OCI-LY3 (cell line): Measurements from ENCODE around the gene AKAP12.

Experiments used
- H2AFZ ChIP-seq: fragments of 200-600, 300-600 bp; shearing (Covaris generic); 2 replicates; pipeline ENCODE4 v1.6.0; 2014; ENCODE audit warnings: antibody characterized with exemption, low read depth, low read length
- H3K27ac ChIP-seq: fragments of 200-600, 300-600 bp; sonication (generic); 2 replicates; pipeline ENCODE4 v1.5.1; 2014; ENCODE audit warnings: mild to moderate bottlenecking, low read length, moderate library complexity, mixed read lengths
- H3K27me3 ChIP-seq: fragments of 200-600, 300-600 bp; sonication (generic); 2 replicates; pipeline ENCODE4 v1.6.1; 2014; ENCODE audit warnings: low read depth, low read length, mixed read lengths
- H3K36me3 ChIP-seq: fragments of 200-600, 300-600 bp; sonication (generic); replicated peaks from 2 replicates; pipeline ENCODE3; 2014; ENCODE audit warnings: low read depth, low read length, mixed read lengths
- H3K4me1 ChIP-seq: fragments of 300-600, 200-600 bp; sonication (generic); 2 replicates; pipeline ENCODE4 v1.6.1; 2014; ENCODE audit warnings: low read length, mixed read lengths
- H3K4me2 ChIP-seq: fragments of 200-600, 300-600 bp; sonication (generic); 2 replicates; pipeline ENCODE4 v1.6.1; 2014; ENCODE audit warnings: low read length, mixed read lengths
- H3K4me3 ChIP-seq: fragments of 300-600, 200-600 bp; sonication (generic); 2 replicates; pipeline ENCODE4 v1.5.1; 2014; ENCODE audit warnings: antibody characterized with exemption, mild to moderate bottlenecking, low read length, moderate library complexity
- H3K79me2 ChIP-seq: fragments of 300-600, 200-600 bp; shearing (Covaris generic); 2 replicates; pipeline ENCODE4 v1.6.1; 2014; ENCODE audit warnings: mild to moderate bottlenecking, low read length, mixed read lengths
- H3K9ac ChIP-seq: fragments of 300-600, 200-600 bp; shearing (Covaris generic); 2 replicates; pipeline ENCODE4 v1.6.0; 2014; ENCODE audit warnings: mild to moderate bottlenecking, low read length, moderate library complexity
- H3K9me3 ChIP-seq: fragments of 200-600, 300-600 bp; shearing (Covaris generic); 2 replicates; pipeline ENCODE4 v1.6.1; 2014; ENCODE audit warnings: low read length, mixed read lengths; ENCODE audit not compliant: insufficient read depth
- H4K20me1 ChIP-seq: fragments of 200-600, 300-600 bp; sonication (generic); 2 replicates; pipeline ENCODE4 v1.6.1; 2016; ENCODE audit warnings: low read length, mixed read lengths; ENCODE audit not compliant: insufficient read depth
- EZH2phosphoT487 ChIP-seq: fragments of 200-600 bp; shearing (Covaris generic); IDR thresholded peaks from 2 replicates; pipeline ENCODE4 v1.6.1; 2018; ENCODE audit warnings: antibody characterized with exemption, mixed run types, low read depth
- TF ChIP-seq, protein P1 (sequence below): fragments of 200-600, 300-600 bp; sonication (generic); IDR thresholded peaks from 2 replicates; pipeline ENCODE4 v1.5.1; 2014; ENCODE audit warnings: antibody characterized with exemption, low read length, low read depth

Gene AKAP12

GRCh38 chr6:151324488-151324825, 84.7 kb downstream of the AKAP12 start:
- Histone ChIP-seq H3K4me2 (no peak overlapping the region), H3K4me3 (no peak overlapping the region), H3K79me2 (no peaks in the 10 kb centered on the region), H3K9me3 (no peaks in the 10 kb centered on the region), H2AFZ (no peak overlapping the region), H3K27me3 (no peaks in the 10 kb centered on the region), H4K20me1 (no peaks in the 10 kb centered on the region), H3K9ac (no peak overlapping the region), H3K36me3 (no peaks in the 10 kb centered on the region), H3K27ac (no peak overlapping the region), H3K4me1 (peaks cover 4% of the 10 kb centered on the region)
- TF ChIP-seq, protein P1, sequence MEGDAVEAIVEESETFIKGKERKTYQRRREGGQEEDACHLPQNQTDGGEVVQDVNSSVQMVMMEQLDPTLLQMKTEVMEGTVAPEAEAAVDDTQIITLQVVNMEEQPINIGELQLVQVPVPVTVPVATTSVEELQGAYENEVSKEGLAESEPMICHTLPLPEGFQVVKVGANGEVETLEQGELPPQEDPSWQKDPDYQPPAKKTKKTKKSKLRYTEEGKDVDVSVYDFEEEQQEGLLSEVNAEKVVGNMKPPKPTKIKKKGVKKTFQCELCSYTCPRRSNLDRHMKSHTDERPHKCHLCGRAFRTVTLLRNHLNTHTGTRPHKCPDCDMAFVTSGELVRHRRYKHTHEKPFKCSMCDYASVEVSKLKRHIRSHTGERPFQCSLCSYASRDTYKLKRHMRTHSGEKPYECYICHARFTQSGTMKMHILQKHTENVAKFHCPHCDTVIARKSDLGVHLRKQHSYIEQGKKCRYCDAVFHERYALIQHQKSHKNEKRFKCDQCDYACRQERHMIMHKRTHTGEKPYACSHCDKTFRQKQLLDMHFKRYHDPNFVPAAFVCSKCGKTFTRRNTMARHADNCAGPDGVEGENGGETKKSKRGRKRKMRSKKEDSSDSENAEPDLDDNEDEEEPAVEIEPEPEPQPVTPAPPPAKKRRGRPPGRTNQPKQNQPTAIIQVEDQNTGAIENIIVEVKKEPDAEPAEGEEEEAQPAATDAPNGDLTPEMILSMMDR: no peak
- no peak for TF ChIP-seq EZH2phosphoT487

- no peaks in the 10 kb centered on the region for H4K20me1 ChIP-seq
- H3K27me3 ChIP-seq: no peaks in the 10 kb centered on the region
- H3K27ac ChIP-seq: no peak overlapping the region
- no peak overlapping the region for H3K4me2 ChIP-seq
- TF ChIP-seq, protein P1: no peak
- TF ChIP-seq EZH2phosphoT487: no peak
- H3K4me1 ChIP-seq: peaks cover 4% of the 10 kb centered on the region
- H3K9ac ChIP-seq: no peak overlapping the region
- H3K79me2 ChIP-seq: no peaks in the 10 kb centered on the region
- no peak overlapping the region for H3K4me3 ChIP-seq
- no peaks in the 10 kb centered on the region for H3K36me3 ChIP-seq
- no peak overlapping the region for H2AFZ ChIP-seq
- H3K9me3 ChIP-seq: no peaks in the 10 kb centered on the region
Observed at GRCh38 chr6:151325075-151326050, 85.6 kb downstream of the AKAP12 start.

DNA sequence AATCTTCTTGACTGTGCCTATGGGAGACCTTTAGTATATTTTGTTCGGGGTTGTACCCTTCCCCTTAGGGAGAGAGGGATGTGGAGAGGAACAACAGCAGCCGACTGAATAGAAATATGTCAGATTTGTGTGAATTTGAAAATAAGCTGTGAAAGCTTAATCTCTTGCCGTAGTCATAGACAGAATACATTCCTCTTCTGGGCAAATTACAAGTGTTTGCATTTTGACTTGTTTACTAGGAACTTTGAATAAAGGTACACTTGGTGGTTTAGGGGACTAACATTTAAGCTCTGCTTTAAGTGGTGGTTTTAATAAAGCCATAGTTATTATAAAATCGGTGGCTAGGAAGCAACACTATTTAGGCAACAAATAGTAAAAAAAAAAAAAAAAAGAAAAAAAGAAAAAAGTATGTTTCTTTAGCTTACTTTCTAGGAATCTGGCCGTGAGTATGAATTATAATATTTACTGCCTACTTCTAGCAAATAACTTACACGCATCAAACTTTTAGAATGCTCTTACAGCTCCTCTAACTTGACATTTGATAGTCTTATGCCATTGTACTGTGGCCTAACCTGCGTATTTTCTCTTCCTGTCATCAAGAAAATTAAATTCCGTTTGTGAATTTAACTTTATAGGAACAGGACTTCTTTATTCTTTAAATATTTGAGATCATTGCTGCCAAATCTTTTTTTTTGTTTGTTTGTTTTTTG, 86.5 kb downstream of the AKAP12 start:
- Histone ChIP-seq H3K4me3 (no peak overlapping the region), H2AFZ (no peak overlapping the region)

More for the DNA sequence above, 86.5 kb downstream of the AKAP12 start:
- peaks cover 4% of the 10 kb centered on the region for H3K4me1 ChIP-seq
- H3K27me3 ChIP-seq: no peaks in the 10 kb centered on the region
- no peak overlapping the region for H3K27ac ChIP-seq
- H3K36me3 ChIP-seq: no peaks in the 10 kb centered on the region
- no peak overlapping the region for H3K9ac ChIP-seq
- TF ChIP-seq, protein P1: no peak
- TF ChIP-seq EZH2phosphoT487: no peak
- no peaks in the 10 kb centered on the region for H3K9me3 ChIP-seq
- no peaks in the 10 kb centered on the region for H4K20me1 ChIP-seq
- no peaks in the 10 kb centered on the region for H3K79me2 ChIP-seq
- no peak overlapping the region for H3K4me2 ChIP-seq
